Natural killer cell (primary cell): Measurements from ENCODE around the gene NAA10. TPM values are rescaled to one million over a fixed set of nuclear protein-coding genes. Genes with fewer than 3 reads are reported as not detected.

Experiments used
- ATAC-seq, 3 donors: fragments of 150-1000 bp in 2 of 3; fragments of 200-7000 bp in 1 of 3; cut with Tn5 transposase; 1 replicate in 1 of 3; 2 replicates in 2 of 3; pipeline ENCODE4 v1.10.0; 2021; ENCODE audit warnings: mild to moderate bottlenecking in 2 of 3, moderate library complexity in 2 of 3
- DNase-seq, 2 donors: peaks; one replicate each; pipeline versions ENCODE4 v3.0.0 to v3.0.0-alpha.2; 2013 to 2021; ENCODE audit warnings: mixed read lengths in 1 of 2
- H3K27ac ChIP-seq: one replicate; pipeline ENCODE4 v1.5.1; 2013; ENCODE audit warnings: mild to moderate bottlenecking, low read length
- H3K27me3 ChIP-seq: one replicate; pipeline ENCODE4 v1.6.1; 2013; ENCODE audit warnings: low read length; ENCODE audit not compliant: control insufficient read depth, insufficient read depth
- H3K36me3 ChIP-seq: one replicate; pipeline ENCODE4 v1.6.1; 2013; ENCODE audit warnings: low read length; ENCODE audit not compliant: control insufficient read depth, insufficient read depth
- H3K4me1 ChIP-seq: one replicate; pipeline ENCODE4 v1.6.1; 2013; ENCODE audit warnings: low read length; ENCODE audit not compliant: control insufficient read depth, insufficient read depth
- H3K4me3 ChIP-seq: one replicate; pipeline ENCODE4 v1.5.1; 2013; ENCODE audit warnings: low read length
- H3K9me3 ChIP-seq: one replicate; pipeline ENCODE4 v1.6.1; 2013; ENCODE audit warnings: low read length; ENCODE audit not compliant: control insufficient read depth, insufficient read depth
- H3K27ac Mint-ChIP-seq, 2 donors: one replicate each; pipeline ENCODE4 v1.8.0; 2022; ENCODE audit warnings: mild to moderate bottlenecking in 2 of 2, mixed read lengths in 2 of 2, moderate library complexity in 1 of 2
- H3K27me3 Mint-ChIP-seq, 2 donors: one replicate each; pipeline ENCODE4 v1.8.0; 2022; ENCODE audit warnings: low read depth in 2 of 2, mixed read lengths in 2 of 2
- H3K36me3 Mint-ChIP-seq: one replicate; pipeline ENCODE4 v1.8.0; 2022; ENCODE audit warnings: mixed read lengths
- H3K4me1 Mint-ChIP-seq, 2 donors: one replicate each; pipeline ENCODE4 v1.8.0; 2022; ENCODE audit warnings: mixed read lengths in 2 of 2
- H3K4me3 Mint-ChIP-seq: one replicate; pipeline ENCODE4 v1.8.0; 2022; ENCODE audit warnings: mild to moderate bottlenecking, moderate library complexity, mixed read lengths
- H3K9me3 Mint-ChIP-seq, 2 donors: one replicate each; pipeline ENCODE4 v1.8.0; 2022; ENCODE audit warnings: mixed read lengths in 2 of 2
- CTCF ChIP-seq: fragments of 200-600 bp; IDR thresholded peaks from one replicate; pipeline ENCODE4 v1.8.0; 2022; ENCODE audit warnings: antibody characterized with exemption
- WGBS: methylation state at CpG from one replicate; pipeline ENCODE4 v1.1.7; 2013; ENCODE audit warnings: missing lambda C conversion rate; ENCODE audit not compliant: insufficient coverage; 5-methylcytosine and 5-hydroxymethylcytosine counted together
- intact Hi-C: fragments of 100-400 bp; cut with micrococcal nuclease; formaldehyde crosslinking; loops from one replicate; pipeline ENCODE4 v1.14.2; 2022
- total RNA-seq, 4 donors: library from RNA; stranded (reverse); fragments of 120-200 nt in 1 of 4; gene quantifications; one replicate each; pipeline versions ENCODE4 v1.2.3 to v1.2.4, GENCODE V29; 2013 to 2022

NAA10 gene
- total RNA-seq, 3 donors from 2014 or later (not counting 1 experiment from before 2014, with no cell fraction given), result 63.4 to 82.3 (median 73.1) TPM

GRCh38 chrX:153965406-153965805 is 30.6 kb upstream of the NAA10 start:
- H3K27ac ChIP-seq, result peak overlapping the region; percentile 83
- 75% methylated on average over 5 of the region's 5 CpGs for WGBS
- no peak overlapping the region for H3K4me3 ChIP-seq
- no peak overlapping the region for H3K4me3 Mint-ChIP-seq
- ATAC-seq (no peak), DNase-seq (no peak)
- H3K9me3 ChIP-seq, result no peaks in the 10 kb centered on the region
- H3K4me1 ChIP-seq, result peaks cover 51% of the 10 kb centered on the region
- H3K4me1 Mint-ChIP-seq, result peaks cover 28 to 44% of the 10 kb centered on the region in 2 donors
- no peaks in the 10 kb centered on the region for H3K27me3 ChIP-seq
- H3K36me3 Mint-ChIP-seq, result no peaks in the 10 kb centered on the region
- no peaks in the 10 kb centered on the region for H3K27me3 Mint-ChIP-seq
- peak overlapping the region in 1 of 2 donors; percentile 97 for H3K27ac Mint-ChIP-seq
- H3K36me3 ChIP-seq, result peaks cover 33% of the 10 kb centered on the region
- intact Hi-C loops, result loop anchor here (5.0 kb wide), 2 partner anchors 38 to 203 kb away; partner anchors contain the start of genes ARHGAP4 and PLXNB3
- no peak for TF ChIP-seq CTCF
- H3K9me3 Mint-ChIP-seq, result no peaks in the 10 kb centered on the region

GRCh38 chrX:153964105-153964504 is 29.3 kb upstream of the NAA10 start:
- no peak for TF ChIP-seq CTCF
- Histone ChIP-seq H3K27me3 (no peaks in the 10 kb centered on the region), H3K36me3 (peaks cover 45% of the 10 kb centered on the region), H3K4me1 (peaks cover 43% of the 10 kb centered on the region), H3K9me3 (no peaks in the 10 kb centered on the region), H3K4me3 (no peak overlapping the region), H3K27ac (no peak overlapping the region)
- intact Hi-C loops, result no loop called here
- H3K27ac Mint-ChIP-seq, result no peak overlapping the region
- H3K36me3 Mint-ChIP-seq, result no peaks in the 10 kb centered on the region
- H3K4me1 Mint-ChIP-seq, result peaks cover 22 to 38% of the 10 kb centered on the region in 2 donors
- H3K4me3 Mint-ChIP-seq, result no peak overlapping the region
- H3K27me3 Mint-ChIP-seq, result no peaks in the 10 kb centered on the region
- no peaks in the 10 kb centered on the region for H3K9me3 Mint-ChIP-seq
- WGBS, result 88% methylated on average over 12 of the region's 14 CpGs
- no peak for ATAC-seq
- DNase-seq, result no peak

- Histone ChIP-seq H3K36me3 (peaks cover 50% of the 10 kb centered on the region), H3K27me3 (no peaks in the 10 kb centered on the region), H3K27ac (no peak overlapping the region), H3K9me3 (no peaks in the 10 kb centered on the region), H3K4me3 (no peak overlapping the region), H3K4me1 (peaks cover 37% of the 10 kb centered on the region)
- ATAC-seq (no peak), DNase-seq (no peak)
- H3K4me3 Mint-ChIP-seq, result no peak overlapping the region
- H3K27me3 Mint-ChIP-seq, result no peaks in the 10 kb centered on the region
- WGBS, result 95% methylated on average over 12 of the region's 12 CpGs
- no peak for TF ChIP-seq CTCF
- H3K9me3 Mint-ChIP-seq, result no peaks in the 10 kb centered on the region
- no peak overlapping the region for H3K27ac Mint-ChIP-seq
- peaks cover 22 to 34% of the 10 kb centered on the region in 2 donors for H3K4me1 Mint-ChIP-seq
- no peaks in the 10 kb centered on the region for H3K36me3 Mint-ChIP-seq
- intact Hi-C loops, result no loop called here
These were observed 28.7 kb upstream of the NAA10 start for GRCh38 chrX:153963546-153963945.

- Histone ChIP-seq H3K27me3 (no peaks in the 10 kb centered on the region), H3K9me3 (no peaks in the 10 kb centered on the region), H3K4me1 (peaks cover 15% of the 10 kb centered on the region), H3K27ac (no peak overlapping the region), H3K36me3 (peaks cover 70% of the 10 kb centered on the region), H3K4me3 (no peak overlapping the region)
- WGBS, result 93% methylated on average over 11 of the region's 11 CpGs
- intact Hi-C loops, result no loop called here
- ATAC-seq (no peak), DNase-seq (no peak)
- no peak overlapping the region for H3K4me3 Mint-ChIP-seq
- no peaks in the 10 kb centered on the region for H3K36me3 Mint-ChIP-seq
- H3K27ac Mint-ChIP-seq, result no peak overlapping the region
- H3K9me3 Mint-ChIP-seq, result no peaks in the 10 kb centered on the region
- H3K27me3 Mint-ChIP-seq, result no peaks in the 10 kb centered on the region
- TF ChIP-seq CTCF, result no peak
- peaks cover 5 to 11% of the 10 kb centered on the region in 2 donors for H3K4me1 Mint-ChIP-seq
These were observed 26.5 kb upstream of the NAA10 start for GRCh38 chrX:153961292-153961691.
